K562 (cell line): ENCODE measurements around the gene MON2. TPM values are rescaled to one million over a fixed set of nuclear protein-coding genes. Genes with fewer than 3 reads are reported as not detected.

Experiments
- ATAC-seq: fragments of 200-7000 bp; cut with Tn5 transposase; 3 replicates; pipeline ENCODE4 v1.9.1; 2020; ENCODE audit warnings: moderate library complexity
- BruUV-seq: library from RNA; stranded (reverse); fragments of 400-500 nt; replicated peaks from 2 replicates; lab custom pipeline; 2021; lab: Mats Ljungman, UMichigan
- CTCF ChIA-PET: fragments of 300-600 bp; formaldehyde crosslinking; extraction: SDS; loops from one replicate; lab custom pipeline; 2021; ENCODE audit warnings: low intra/inter-chr PET ratio; lab: Yijun Ruan, JAX
- POLR2A ChIA-PET: fragments of 300-600, 350-650 bp; sonication (Branson Sonifier 250); formaldehyde crosslinking; extraction: SDS; loops from one replicate; lab custom pipeline; 2021; ENCODE audit warnings: antibody characterized with exemption, inconsistent platforms; lab: Yijun Ruan, JAX
- DNase-seq, 4 experiments: peaks; one replicate each; pipeline versions ENCODE4 v3.0.0 to v3.0.0-alpha.2; 2011 to 2018; ENCODE audit warnings: low spot score in 3 of 4, mixed read lengths in 3 of 4; ENCODE audit errors: extremely low read depth in 1 of 4
- FAIRE-seq: peaks from 2 replicates; lab custom pipeline; 2011; peaks lifted over from hg19 to GRCh38; lab: Jason Lieb, UNC
- H2AFZ ChIP-seq: 2 replicates; pipeline ENCODE4 v1.6.0; 2011; ENCODE audit warnings: low read depth, low read length, control low read depth, inconsistent platforms
- H3K27ac ChIP-seq: fragments of 200-600 bp; 3 replicates; pipeline ENCODE4 v1.8.0; 2011; ENCODE audit warnings: low read depth, mild to moderate bottlenecking, control low read depth, inconsistent platforms, low read length, moderate library complexity, mixed read lengths; ENCODE audit errors: extremely low read depth
- H3K27me3 ChIP-seq, 2 experiments: fragments of 300-600 bp in 1 of 2; 2 replicates in 1 of 2; 3 replicates in 1 of 2; pipeline versions ENCODE4 v1.6.0 to v1.8.0; 2011; ENCODE audit warnings: inconsistent platforms in 2 of 2, low read length in 2 of 2, mild to moderate bottlenecking in 1 of 2, mixed read lengths in 1 of 2, moderate library complexity in 1 of 2; ENCODE audit not compliant: control insufficient read depth in 2 of 2, insufficient read depth in 2 of 2
- H3K36me3 ChIP-seq: fragments of 300-600 bp; 3 replicates; pipeline ENCODE4 v1.8.0; 2011; ENCODE audit warnings: mild to moderate bottlenecking, low read length, inconsistent platforms; ENCODE audit not compliant: control insufficient read depth, insufficient read depth
- H3K4me1 ChIP-seq, 2 experiments: fragments of 200-600 bp in 1 of 2; replicated peaks in 1 of 2; 2 replicates in 1 of 2; 3 replicates in 1 of 2; pipeline versions ENCODE4 v1.5.1 to v1.8.0; 2011; ENCODE audit warnings: inconsistent platforms in 2 of 2, low read length in 2 of 2, mild to moderate bottlenecking in 1 of 2, mixed read lengths in 1 of 2, moderate library complexity in 1 of 2; ENCODE audit not compliant: control insufficient read depth in 2 of 2, insufficient read depth in 2 of 2
- H3K4me2 ChIP-seq: 2 replicates; pipeline ENCODE4 v1.6.1; 2011; ENCODE audit warnings: low read length, control low read depth, inconsistent platforms, mixed read lengths; ENCODE audit not compliant: insufficient read depth
- H3K4me3 ChIP-seq: fragments of 200-600 bp; sonication (generic), shearing (Covaris generic); 2 replicates; pipeline ENCODE4 v1.5.1; 2016; ENCODE audit warnings: control low read depth, inconsistent platforms
- H3K79me2 ChIP-seq: fragments of 200-600 bp; 3 replicates; pipeline ENCODE4 v1.8.0; 2011; ENCODE audit warnings: low read length, inconsistent platforms; ENCODE audit not compliant: control insufficient read depth, insufficient read depth
- H3K9ac ChIP-seq, 2 experiments: 2 replicates each; pipeline versions ENCODE4 v1.6.0 to v1.6.1; 2011; ENCODE audit warnings: low read depth in 2 of 2, low read length in 2 of 2, control low read depth in 1 of 2, inconsistent platforms in 1 of 2, mild to moderate bottlenecking in 1 of 2, mixed read lengths in 1 of 2; ENCODE audit not compliant: insufficient read depth in 1 of 2
- H3K9me1 ChIP-seq: one replicate; pipeline ENCODE4 v1.6.0; 2011; ENCODE audit warnings: inconsistent platforms, mild to moderate bottlenecking, low read length, moderate library complexity; ENCODE audit not compliant: control insufficient read depth, insufficient read depth
- H3K9me3 ChIP-seq: replicated peaks from 2 replicates; pipeline ENCODE4 v1.5.1; 2011; ENCODE audit warnings: low read depth, low read length, inconsistent platforms; ENCODE audit not compliant: control insufficient read depth, insufficient read depth
- H4K20me1 ChIP-seq: replicated peaks from 2 replicates; pipeline ENCODE4 v1.6.1; 2011; ENCODE audit warnings: low read length, inconsistent platforms, mixed read lengths; ENCODE audit not compliant: control insufficient read depth, insufficient read depth
- ETS2 ChIP-seq: IDR thresholded peaks from 2 replicates; pipeline ENCODE4 v1.6.1; 2016; ENCODE audit warnings: borderline replicate concordance, missing genetic modification characterization, mild to moderate bottlenecking, moderate library complexity, missing compliant biosample characterization; ENCODE audit not compliant: poor library complexity, severe bottlenecking
- GTF2F1 ChIP-seq: IDR thresholded peaks from 2 replicates; pipeline ENCODE4 v1.6.1; 2011; ENCODE audit warnings: low read depth, low read length, improper control_type of control experiment
- HMG20B ChIP-seq: fragments of 250-450 bp; sonication (Bioruptor Pico); IDR thresholded peaks from 2 replicates; pipeline ENCODE4 v1.5.0; 2021; ENCODE audit warnings: mild to moderate bottlenecking
- MBD1 ChIP-seq: fragments of 250-450 bp; sonication (Bioruptor Pico); IDR thresholded peaks from 2 replicates; pipeline ENCODE4 v1.8.0; 2022; ENCODE audit warnings: inconsistent platforms
- PTBP1 ChIP-seq: fragments of 200-400 bp; formaldehyde crosslinking; IDR thresholded peaks from 2 replicates; pipeline ENCODE4 v1.6.1; 2017; ENCODE audit warnings: low read depth, low read length
- RBFOX2 ChIP-seq: fragments of 200-400 bp; formaldehyde crosslinking; IDR thresholded peaks from 2 replicates; pipeline ENCODE4 v1.6.1; 2017; ENCODE audit warnings: low read depth, mild to moderate bottlenecking, low read length, moderate library complexity
- TAL1 ChIP-seq: fragments of 450-650 bp; IDR thresholded peaks from 2 replicates; pipeline ENCODE4 v1.6.1; 2016; ENCODE audit warnings: mild to moderate bottlenecking
- XRCC5 ChIP-seq: fragments of 200-400 bp; formaldehyde crosslinking; IDR thresholded peaks from 2 replicates; pipeline ENCODE4 v1.6.1; 2017; ENCODE audit warnings: low read depth, mild to moderate bottlenecking, low read length
- ZBTB7A ChIP-seq: IDR thresholded peaks from 2 replicates; pipeline ENCODE4 v1.6.1; 2011; ENCODE audit warnings: low read depth, mild to moderate bottlenecking, low read length, moderate library complexity, borderline replicate concordance; ENCODE audit not compliant: control insufficient read depth
- ZNF134 ChIP-seq: fragments of 250-450 bp; sonication (Bioruptor Pico); conservative IDR thresholded peaks from 2 replicates; pipeline ENCODE4 v1.4.0; 2020
- ZNF3 ChIP-seq: fragments of 250-450 bp; sonication (Bioruptor Pico); IDR thresholded peaks from 2 replicates; pipeline ENCODE4 v1.5.0; 2021; ENCODE audit warnings: mild to moderate bottlenecking, moderate library complexity
- ZNF384 ChIP-seq: IDR thresholded peaks from 2 replicates; pipeline ENCODE4 v1.6.1; 2012; ENCODE audit warnings: low read depth, low read length, improper control_type of control experiment
- ZNF589 ChIP-seq: fragments of 200-800 bp; sonication (Bioruptor generic); IDR thresholded peaks from 2 replicates; pipeline ENCODE4 v1.6.1; 2016; ENCODE audit warnings: low read depth, missing genetic modification characterization, missing compliant biosample characterization
- WGBS: fragments of 100-300 bp; shearing (Covaris generic); methylation state at CpG from one replicate; pipeline ENCODE4 v1.1.6; 2016; ENCODE audit warnings: low coverage, mixed read lengths; ENCODE audit not compliant: insufficient coverage; ENCODE audit errors: missing lambda C conversion rate; 5-methylcytosine and 5-hydroxymethylcytosine counted together
- in situ Hi-C: fragments of 300-500 bp; cut with MboI; formaldehyde crosslinking; loops from 4 replicates; pipeline ENCODE4 v1.15.0; 2018; ENCODE audit warnings: inconsistent platforms, mixed read lengths
- intact Hi-C: fragments of 100-400 bp; cut with micrococcal nuclease; formaldehyde crosslinking; loops from 2 replicates; pipeline ENCODE4 v1.14.2; 2022
- polyA plus RNA-seq, 8 experiments: library from polyadenylated mRNA; depleted of rRNA in 4 of 8; stranded (reverse) in 5 of 8; unstranded in 3 of 8; fragments of >200 nt; fragmentation: Nextera tagmentation in 2 of 8; fragmentation: Illumina TruSeq in 1 of 8; extraction: Ambion mirVana in 2 of 8; extraction: Trizol in 1 of 8; gene quantifications; 2 replicates each; pipeline versions ENCODE4 v1.2.1 to v1.2.3, GENCODE V29; 2011 to 2014; ENCODE audit warnings: inconsistent platforms in 1 of 8, missing spikeins in 1 of 8
- total RNA-seq, 7 experiments: library from RNA; depleted of rRNA in 6 of 7; stranded (reverse); fragments of >200 nt in 6 of 7; fragmentation: Illumina TruSeq in 2 of 7; extraction: Trizol in 2 of 7; gene quantifications; 2 replicates each; pipeline versions ENCODE4 v1.2.1 to v1.2.3, GENCODE V29; 2011 to 2021; ENCODE audit warnings: low replicate concordance in 1 of 7
- TF ChIP-seq, protein P1 (sequence below): sonication (generic); formaldehyde crosslinking; IDR thresholded peaks from 2 replicates; pipeline ENCODE4 v1.8.1; 2023; ENCODE audit warnings: mild to moderate bottlenecking, missing genetic modification reagents

The MON2 gene
- total and polyA plus RNA-seq, 9 of the 15 experiments (the other 6 are each of a cell fraction or from before 2014, with no cell fraction given): 3.6 to 31.6 (median 16.8) TPM

GRCh38 chr12:62532333-62532732, 65.7 kb downstream of the MON2 start:
- H3K79me2 ChIP-seq: no peaks in the 10 kb centered on the region
- H3K27me3 ChIP-seq: no peaks in the 10 kb centered on the region
- POLR2A ChIA-PET: no interaction called here
- H3K4me1 ChIP-seq: no peaks in the 10 kb centered on the region
- ATAC-seq (no peak), FAIRE-seq (no peak), DNase-seq (no peak)
- CTCF ChIA-PET: no interaction called here
- BruUV-seq: no TSS peak
- no peaks in the 10 kb centered on the region for H4K20me1 ChIP-seq
- TF ChIP-seq, protein P1, sequence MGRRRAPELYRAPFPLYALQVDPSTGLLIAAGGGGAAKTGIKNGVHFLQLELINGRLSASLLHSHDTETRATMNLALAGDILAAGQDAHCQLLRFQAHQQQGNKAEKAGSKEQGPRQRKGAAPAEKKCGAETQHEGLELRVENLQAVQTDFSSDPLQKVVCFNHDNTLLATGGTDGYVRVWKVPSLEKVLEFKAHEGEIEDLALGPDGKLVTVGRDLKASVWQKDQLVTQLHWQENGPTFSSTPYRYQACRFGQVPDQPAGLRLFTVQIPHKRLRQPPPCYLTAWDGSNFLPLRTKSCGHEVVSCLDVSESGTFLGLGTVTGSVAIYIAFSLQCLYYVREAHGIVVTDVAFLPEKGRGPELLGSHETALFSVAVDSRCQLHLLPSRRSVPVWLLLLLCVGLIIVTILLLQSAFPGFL: no peak
- TF ChIP-seq TAL1 (no peak), ZNF134 (CRISPR knock-in tag) (no peak), PTBP1 (no peak), GTF2F1 (no peak), XRCC5 (no peak), ETS2 (tag) (no peak), ZNF589 (CRISPR knock-in tag) (no peak), ZBTB7A (no peak), ZNF384 (no peak), ZNF3 (CRISPR knock-in tag) (no peak), HMG20B (CRISPR knock-in tag) (no peak), RBFOX2 (no peak), MBD1 (no peak)
- H2AFZ ChIP-seq: no peak overlapping the region
- H3K4me2 ChIP-seq: no peak overlapping the region
- H3K9ac ChIP-seq: no peak overlapping the region
- WGBS: 59% methylated on average over 3 of the region's 3 CpGs
- no peaks in the 10 kb centered on the region for H3K9me1 ChIP-seq
- H3K4me3 ChIP-seq: no peak overlapping the region
- peaks cover 38% of the 10 kb centered on the region; the same call in 1 of the 3 replicates for H3K36me3 ChIP-seq
- intact Hi-C loops (no loop called here), in situ Hi-C loops (no loop called here)
- H3K27ac ChIP-seq: no peak overlapping the region
- H3K9me3 ChIP-seq: no peaks in the 10 kb centered on the region
